Measurements from ENCODE around the gene TPRG1.

- TF ChIP-seq CTCF (IDR thresholded peaks at IDR 0.05), result no peak
- no peak for TF ChIP-seq NFE2L1 (CRISPR knock-in tag; IDR thresholded peaks at IDR 0.05)
- no peak for TF ChIP-seq E2F1 (CRISPR knock-in tag; IDR thresholded peaks at IDR 0.05)
- no peak for TF ChIP-seq SMAD3 (CRISPR knock-in tag; IDR thresholded peaks at IDR 0.05; ENCODE audit: borderline replicate concordance)
- TF ChIP-seq TCF7 (CRISPR knock-in tag; IDR thresholded peaks at IDR 0.05; ENCODE audit: low read depth), result no peak
- no peak for TF ChIP-seq USF2 (CRISPR knock-in tag; IDR thresholded peaks at IDR 0.05)
- TF ChIP-seq ZBTB21 (CRISPR knock-in tag; IDR thresholded peaks at IDR 0.05; ENCODE audit: borderline replicate concordance), result no peak
- no peak for TF ChIP-seq ATF3 (CRISPR knock-in tag; conservative IDR thresholded peaks at IDR 0.05)
- TF ChIP-seq PREB (CRISPR knock-in tag; IDR thresholded peaks at IDR 0.05; ENCODE audit: borderline replicate concordance), result no peak
- TF ChIP-seq USF1 (CRISPR knock-in tag; IDR thresholded peaks at IDR 0.05), result no peak
These were observed 110.4 kb downstream of the TPRG1 start for GRCh38 chr3:189282189-189282588.
